Retinal pigment epithelial cell (primary cell): ENCODE measurements around the gene KLK12.
A peak's percentile ranks its signal among the peaks of the same experiment; 100 is the strongest.

Experiments
- DNase-seq: peaks from one replicate; pipeline ENCODE4 v3.0.0-alpha.2; 2010; ENCODE audit warnings: low read depth
- H3K4me3 ChIP-seq: 2 replicates; pipeline ENCODE4 v1.5.1; 2011; ENCODE audit warnings: mild to moderate bottlenecking, low read length, control low read depth, moderate library complexity
- TF ChIP-seq, protein P1 (sequence below): conservative IDR thresholded peaks from 2 replicates; pipeline ENCODE4 v1.5.1; 2011; ENCODE audit warnings: low read depth, low read length, control low read depth, inconsistent platforms

Gene KLK12

DNA sequence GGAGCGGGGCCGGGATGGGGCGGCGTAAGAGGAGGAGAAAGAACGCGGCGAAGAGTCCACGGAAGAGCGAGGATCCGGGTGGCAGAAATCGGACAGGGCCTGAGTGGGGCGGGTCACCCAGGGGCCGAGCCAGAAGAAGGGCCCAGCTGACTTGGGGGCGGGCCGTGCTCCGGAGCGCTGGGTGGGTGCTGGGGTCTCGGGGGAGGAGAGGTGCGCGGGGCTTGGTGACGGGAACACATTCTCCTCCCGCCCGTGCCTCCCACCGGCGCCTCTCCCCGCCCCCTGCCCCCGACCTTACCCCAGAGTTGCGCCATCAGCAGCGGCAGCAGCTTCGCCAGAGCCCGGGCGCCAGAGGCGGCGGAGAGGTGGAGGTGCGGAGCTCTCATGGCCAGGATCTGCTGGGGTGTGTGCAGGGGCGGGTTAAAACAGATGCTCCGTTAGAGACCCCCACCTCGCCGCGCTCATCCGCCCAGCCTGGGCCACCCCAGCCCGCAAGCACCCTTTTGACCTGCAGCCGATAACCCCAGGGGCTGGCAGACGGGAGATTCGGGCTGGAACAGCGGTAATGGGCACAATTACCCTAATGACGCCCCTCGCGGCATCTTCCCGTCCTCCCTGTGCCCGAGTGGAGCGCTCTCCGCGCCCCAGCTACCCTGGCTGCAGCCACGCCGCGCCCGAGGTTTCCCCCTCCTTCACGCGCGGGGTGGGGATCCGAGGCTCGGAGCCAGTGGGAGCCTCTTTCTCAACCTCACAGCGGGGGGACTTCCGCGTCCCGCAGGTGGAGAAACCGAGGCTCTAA is 15.9 kb downstream of the KLK12 start:
- DNase-seq: no peak
- TF ChIP-seq, protein P1, sequence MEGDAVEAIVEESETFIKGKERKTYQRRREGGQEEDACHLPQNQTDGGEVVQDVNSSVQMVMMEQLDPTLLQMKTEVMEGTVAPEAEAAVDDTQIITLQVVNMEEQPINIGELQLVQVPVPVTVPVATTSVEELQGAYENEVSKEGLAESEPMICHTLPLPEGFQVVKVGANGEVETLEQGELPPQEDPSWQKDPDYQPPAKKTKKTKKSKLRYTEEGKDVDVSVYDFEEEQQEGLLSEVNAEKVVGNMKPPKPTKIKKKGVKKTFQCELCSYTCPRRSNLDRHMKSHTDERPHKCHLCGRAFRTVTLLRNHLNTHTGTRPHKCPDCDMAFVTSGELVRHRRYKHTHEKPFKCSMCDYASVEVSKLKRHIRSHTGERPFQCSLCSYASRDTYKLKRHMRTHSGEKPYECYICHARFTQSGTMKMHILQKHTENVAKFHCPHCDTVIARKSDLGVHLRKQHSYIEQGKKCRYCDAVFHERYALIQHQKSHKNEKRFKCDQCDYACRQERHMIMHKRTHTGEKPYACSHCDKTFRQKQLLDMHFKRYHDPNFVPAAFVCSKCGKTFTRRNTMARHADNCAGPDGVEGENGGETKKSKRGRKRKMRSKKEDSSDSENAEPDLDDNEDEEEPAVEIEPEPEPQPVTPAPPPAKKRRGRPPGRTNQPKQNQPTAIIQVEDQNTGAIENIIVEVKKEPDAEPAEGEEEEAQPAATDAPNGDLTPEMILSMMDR: no peak
- H3K4me3 ChIP-seq: peak overlapping the region; percentile 33

DNA sequence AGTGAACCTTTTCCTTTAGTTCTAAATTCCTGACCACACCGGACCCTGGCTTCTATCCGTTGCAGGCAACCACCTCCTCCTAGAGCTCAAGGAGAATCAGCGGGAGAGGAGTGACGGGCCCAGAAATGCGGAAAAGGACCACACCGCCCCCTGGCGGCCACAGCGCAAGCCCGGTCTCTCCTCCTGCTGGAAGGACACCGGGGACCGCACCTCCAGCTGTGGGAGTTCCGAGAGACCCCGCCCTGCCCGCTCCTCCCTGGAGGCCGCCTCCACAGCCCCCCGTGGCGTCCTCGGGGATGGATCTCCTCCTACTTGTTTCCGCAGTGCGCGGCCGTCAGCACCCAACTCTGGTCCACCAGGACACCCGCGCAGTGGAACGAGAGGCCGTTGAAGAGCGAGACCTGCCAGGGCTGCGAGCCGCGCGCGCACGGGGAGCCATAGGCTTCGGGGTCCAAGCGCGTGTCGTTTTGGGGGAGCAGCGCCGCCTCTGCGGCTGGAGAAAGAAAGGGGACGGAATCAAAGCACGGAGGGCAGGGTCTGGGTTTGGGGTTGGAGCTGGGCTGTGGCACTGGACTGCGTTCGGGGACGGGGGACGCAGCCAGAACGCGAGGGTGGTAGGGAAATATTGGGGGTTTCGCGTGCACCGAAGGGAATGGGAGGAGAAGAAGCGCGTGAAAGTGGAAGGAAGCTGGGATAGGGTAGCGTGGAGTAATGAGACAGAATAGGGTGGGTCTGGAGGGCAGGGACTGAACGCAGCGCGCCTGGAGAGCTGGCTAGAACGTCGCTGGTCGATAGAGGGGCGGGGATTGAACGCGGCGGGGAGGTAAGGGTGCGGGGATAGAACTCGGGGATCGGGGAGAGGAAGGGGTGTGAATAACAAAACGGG is 17.8 kb downstream of the KLK12 start:
- TF ChIP-seq, protein P1: peak; percentile 81
- peak overlapping the region; percentile 6 for H3K4me3 ChIP-seq
- DNase-seq: no peak

DNA sequence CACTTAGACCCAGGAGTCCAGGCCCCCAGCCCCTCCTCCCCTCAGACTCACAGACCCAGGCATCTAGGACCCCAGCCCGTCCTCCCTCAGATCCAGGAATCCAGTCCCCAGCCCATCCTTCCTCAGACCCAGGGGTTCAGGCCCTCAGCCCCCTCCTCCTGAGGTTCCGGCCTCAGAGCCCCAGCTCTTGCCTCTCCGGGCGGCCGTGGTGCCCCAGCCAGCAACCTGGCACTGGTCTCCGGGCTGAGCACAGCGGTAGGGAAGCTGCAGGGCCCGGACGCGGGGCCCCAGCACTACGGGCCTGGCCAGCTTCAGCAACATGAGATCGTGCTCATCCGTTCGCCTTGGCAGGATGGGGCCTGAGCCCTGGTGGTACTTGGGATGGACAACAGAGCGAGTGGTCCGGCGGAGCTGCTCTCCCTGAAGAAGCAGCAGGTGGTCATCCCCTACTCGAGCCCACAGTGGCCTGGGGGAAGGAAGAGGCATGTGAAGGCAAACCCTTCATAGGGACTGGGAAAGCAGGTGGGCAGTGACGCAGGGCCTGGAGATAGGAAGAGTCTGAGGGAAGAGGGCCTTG is 19.0 kb downstream of the KLK12 start:
- TF ChIP-seq, protein P1: no peak
- no peak for DNase-seq
- H3K4me3 ChIP-seq: no peak overlapping the region

DNA sequence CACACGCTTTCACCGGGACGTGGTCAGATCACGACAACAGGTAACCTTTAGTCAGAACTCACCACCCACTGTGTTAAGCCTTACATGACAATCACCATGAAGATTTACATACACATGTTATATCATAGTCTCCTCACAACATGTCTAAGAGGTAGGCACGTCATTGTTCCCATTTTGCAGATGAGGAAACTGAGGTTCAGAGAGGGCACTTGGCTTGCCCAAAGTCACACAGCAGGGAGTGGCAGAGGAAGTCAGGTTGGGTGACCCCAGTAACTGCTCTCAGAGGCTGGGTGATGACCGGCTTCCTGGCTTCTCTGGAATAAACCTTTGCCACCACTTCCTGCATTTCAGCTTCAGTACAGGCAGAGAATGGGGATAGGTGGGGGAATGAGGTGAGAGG is 20.6 kb downstream of the KLK12 start:
- TF ChIP-seq, protein P1: no peak
- no peak overlapping the region for H3K4me3 ChIP-seq
- no peak for DNase-seq

DNA sequence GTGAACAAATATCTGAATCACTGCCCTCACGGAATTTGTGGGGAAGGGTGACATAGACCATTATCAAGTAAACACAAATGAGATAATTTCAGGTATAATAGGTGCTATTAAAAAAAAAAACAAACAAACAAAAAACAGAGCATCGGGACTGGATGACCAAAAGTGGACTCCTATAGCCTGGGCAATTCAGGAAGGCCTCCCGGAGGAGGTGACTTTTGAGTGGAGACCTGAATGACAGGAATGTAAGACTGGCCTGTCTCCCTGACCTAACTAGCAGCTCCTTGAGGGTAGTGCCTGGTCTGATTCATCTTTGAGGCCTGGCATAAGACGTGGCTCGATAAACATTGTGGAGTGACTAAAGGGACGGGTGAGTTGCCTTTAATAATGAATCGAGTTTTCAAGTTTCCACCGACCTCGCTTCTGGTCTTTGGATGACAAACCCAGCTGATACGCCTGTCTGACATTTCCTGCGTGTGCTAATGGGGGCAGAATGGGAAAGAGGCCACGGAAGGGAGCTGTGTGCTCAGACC is 22.1 kb downstream of the KLK12 start:
- no peak for DNase-seq
- TF ChIP-seq, protein P1: no peak
- no peak overlapping the region for H3K4me3 ChIP-seq

DNA sequence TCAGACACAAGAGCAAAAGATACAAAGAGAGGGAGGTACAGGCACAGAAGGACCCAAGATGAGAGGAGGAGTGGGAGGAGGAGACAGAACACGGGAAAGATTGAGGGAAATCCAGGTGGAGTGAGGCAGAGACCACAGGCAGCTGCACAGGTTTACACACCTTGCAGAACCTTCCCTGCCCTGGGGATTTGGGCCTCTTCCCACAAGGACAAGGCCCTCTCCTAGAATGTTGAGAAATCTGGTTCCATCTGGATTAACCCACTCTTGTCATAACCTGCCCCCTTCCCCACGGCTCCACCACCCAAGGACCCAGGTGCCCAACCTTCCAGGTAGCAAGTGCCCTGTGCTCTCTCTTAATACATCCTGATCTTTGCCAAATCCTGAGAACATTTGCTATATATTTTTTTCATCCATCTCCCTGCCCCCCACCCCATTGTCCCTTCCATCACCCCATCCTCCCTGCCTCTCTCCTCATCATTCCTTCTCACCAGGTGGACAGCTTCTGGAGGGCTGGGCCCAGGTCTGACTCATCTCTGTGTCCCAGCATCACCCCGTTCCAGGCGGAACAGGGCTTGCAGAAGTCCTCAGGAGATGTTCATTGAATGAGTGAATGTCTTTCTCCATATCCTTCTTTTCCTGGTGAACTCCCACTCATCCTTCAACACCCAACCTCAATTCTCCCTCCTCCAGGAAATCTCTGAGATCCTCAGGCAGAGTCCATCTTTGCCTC is 24.6 kb downstream of the KLK12 start:
- H3K4me3 ChIP-seq: no peak overlapping the region
- TF ChIP-seq, protein P1: no peak
- DNase-seq: no peak
